ENCODE results near the gene PPP4R3C.
"Not testable (repeated sequence)": the region's sequence is repeated elsewhere in the genome, so short reads cannot be mapped to it uniquely, and the experiment has no call there.

- TF ChIP-seq CTCF (IDR thresholded peaks at IDR 0.05); POLR2AphosphoS5 (IDR thresholded peaks at IDR 0.05); EP300 (IDR thresholded peaks at IDR 0.05; ENCODE audit: low read depth): not testable (repeated sequence)
Observed at GRCh38 chrX:27442392-27442791, 20.7 kb downstream of the PPP4R3C start.

Data from transverse colon (tissue), 4 donors.